M059J (cell line): Measurements from ENCODE around the gene CHTF18. TPM values are rescaled to one million over a fixed set of nuclear protein-coding genes. Genes with fewer than 3 reads are reported as not detected.
"Not testable (repeated sequence)": the region's sequence is repeated elsewhere in the genome, so short reads cannot be mapped to it uniquely, and the experiment has no call there.

Source experiments
- DNase-seq: peaks from one replicate; pipeline ENCODE4 v3.0.0-alpha.2; 2012; ENCODE audit warnings: low read depth
- total RNA-seq: library from RNA; depleted of rRNA; stranded (reverse); fragments of >200 nt; shearing (Covaris generic); gene quantifications from 2 replicates; pipeline ENCODE4 v1.2.3, GENCODE V29; 2014

Gene CHTF18
- total RNA-seq, 1 experiment from 2014 or later, result 20.7 TPM

- DNase-seq, result peak; percentile 91
Observed at GRCh38 chr16:807347-808084, 19.1 kb downstream of the CHTF18 start.

GRCh38 chr16:808085-808386 lies 19.6 kb downstream of the CHTF18 start:
- no peak for DNase-seq

- DNase-seq, result no peak
Observed at GRCh38 chr16:813204-813915, 24.9 kb downstream of the CHTF18 start.

GRCh38 chr16:813916-814412 lies 25.5 kb downstream of the CHTF18 start:
- no peak for DNase-seq

GRCh38 chr16:814974-815373 lies 26.6 kb downstream of the CHTF18 start:
- DNase-seq, result peak; percentile 88

- no peak for DNase-seq
Observed at GRCh38 chr16:815861-816260, 27.4 kb downstream of the CHTF18 start.

GRCh38 chr16:817001-817906 lies 28.8 kb downstream of the CHTF18 start:
- DNase-seq, result no peak

- DNase-seq, result no peak
Observed at GRCh38 chr16:818132-818531, 29.7 kb downstream of the CHTF18 start.

- DNase-seq, result no peak
Observed at GRCh38 chr16:818592-818991, 30.2 kb downstream of the CHTF18 start.

GRCh38 chr16:819336-820043 lies 31.1 kb downstream of the CHTF18 start:
- DNase-seq, result no peak

GRCh38 chr16:820044-820408 lies 31.6 kb downstream of the CHTF18 start:
- not testable (repeated sequence) for DNase-seq

- no peak for DNase-seq
Observed at GRCh38 chr16:820748-821147, 32.3 kb downstream of the CHTF18 start.

GRCh38 chr16:821751-822150 lies 33.3 kb downstream of the CHTF18 start:
- DNase-seq, result no peak

- DNase-seq, result no peak
Observed at GRCh38 chr16:822174-822908, 33.9 kb downstream of the CHTF18 start.

GRCh38 chr16:822909-823297 lies 34.5 kb downstream of the CHTF18 start:
- no peak for DNase-seq

- no peak for DNase-seq
Observed at GRCh38 chr16:824194-824593, 35.8 kb downstream of the CHTF18 start.

GRCh38 chr16:824601-825000 lies 36.2 kb downstream of the CHTF18 start:
- no peak for DNase-seq

GRCh38 chr16:825341-826061 lies 37.1 kb downstream of the CHTF18 start:
- DNase-seq, result no peak

GRCh38 chr16:827513-827912 lies 39.1 kb downstream of the CHTF18 start:
- no peak for DNase-seq

GRCh38 chr16:828891-829290 lies 40.5 kb downstream of the CHTF18 start:
- DNase-seq, result no peak
